Liver (tissue), 3 donors: ENCODE results near the gene CPNE4.

ENCODE experiments used
- MAX ChIP-seq: IDR thresholded peaks from 2 replicates; pipeline ENCODE4 v1.6.1; 2016; ENCODE audit warnings: antibody characterized with exemption
- RAD21 ChIP-seq, 2 donors: IDR thresholded peaks; 2 replicates each; pipeline ENCODE4 v1.6.1; 2016; ENCODE audit warnings: antibody characterized with exemption in 2 of 2, mild to moderate bottlenecking in 2 of 2
- TAF1 ChIP-seq: conservative IDR thresholded peaks from 2 replicates; pipeline ENCODE4 v1.6.1; 2016; ENCODE audit warnings: antibody characterized with exemption, mild to moderate bottlenecking
- TF ChIP-seq, protein P1 (sequence below): fragments of 150-350 bp; IDR thresholded peaks from 2 replicates; pipeline ENCODE4 v1.5.1; 2017; ENCODE audit warnings: improper control_type of control experiment, low read depth, low read length; ENCODE audit not compliant: missing input control
- donor health status: healthy.
- donor health status: healthy.

DNA sequence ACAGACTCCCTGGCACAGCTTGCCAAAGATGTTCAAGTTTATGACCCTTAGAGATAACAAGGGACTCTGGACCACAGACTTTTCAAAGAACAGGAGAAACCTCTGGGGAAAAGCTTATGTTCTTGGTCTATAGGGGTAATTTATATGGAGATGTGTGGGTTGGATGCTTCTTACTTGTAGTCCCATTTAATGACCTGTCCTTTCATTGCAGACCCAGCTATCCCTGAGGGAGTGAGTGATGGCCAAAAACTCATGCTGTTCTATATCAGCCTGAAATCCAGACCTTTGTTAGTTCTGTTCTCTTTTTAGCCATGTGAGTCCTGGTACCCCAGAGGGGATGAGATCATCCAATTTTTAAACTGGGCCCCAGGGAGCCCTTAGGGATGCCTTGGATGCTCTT, 488.4 kb downstream of the CPNE4 start:
- TF ChIP-seq, protein P1, sequence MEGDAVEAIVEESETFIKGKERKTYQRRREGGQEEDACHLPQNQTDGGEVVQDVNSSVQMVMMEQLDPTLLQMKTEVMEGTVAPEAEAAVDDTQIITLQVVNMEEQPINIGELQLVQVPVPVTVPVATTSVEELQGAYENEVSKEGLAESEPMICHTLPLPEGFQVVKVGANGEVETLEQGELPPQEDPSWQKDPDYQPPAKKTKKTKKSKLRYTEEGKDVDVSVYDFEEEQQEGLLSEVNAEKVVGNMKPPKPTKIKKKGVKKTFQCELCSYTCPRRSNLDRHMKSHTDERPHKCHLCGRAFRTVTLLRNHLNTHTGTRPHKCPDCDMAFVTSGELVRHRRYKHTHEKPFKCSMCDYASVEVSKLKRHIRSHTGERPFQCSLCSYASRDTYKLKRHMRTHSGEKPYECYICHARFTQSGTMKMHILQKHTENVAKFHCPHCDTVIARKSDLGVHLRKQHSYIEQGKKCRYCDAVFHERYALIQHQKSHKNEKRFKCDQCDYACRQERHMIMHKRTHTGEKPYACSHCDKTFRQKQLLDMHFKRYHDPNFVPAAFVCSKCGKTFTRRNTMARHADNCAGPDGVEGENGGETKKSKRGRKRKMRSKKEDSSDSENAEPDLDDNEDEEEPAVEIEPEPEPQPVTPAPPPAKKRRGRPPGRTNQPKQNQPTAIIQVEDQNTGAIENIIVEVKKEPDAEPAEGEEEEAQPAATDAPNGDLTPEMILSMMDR = no peak
- TF ChIP-seq TAF1 = no peak
- TF ChIP-seq RAD21 (IDR thresholded peaks at IDR 0.05) = no peak
- no peak for TF ChIP-seq MAX
